ENCODE results near the gene TARDBP. TPM values are rescaled to one million over a fixed set of nuclear protein-coding genes. Genes with fewer than 3 reads are reported as not detected.

Gene TARDBP
- total RNA-seq, 1 donor from 2014 or later = 175 TPM

DNA sequence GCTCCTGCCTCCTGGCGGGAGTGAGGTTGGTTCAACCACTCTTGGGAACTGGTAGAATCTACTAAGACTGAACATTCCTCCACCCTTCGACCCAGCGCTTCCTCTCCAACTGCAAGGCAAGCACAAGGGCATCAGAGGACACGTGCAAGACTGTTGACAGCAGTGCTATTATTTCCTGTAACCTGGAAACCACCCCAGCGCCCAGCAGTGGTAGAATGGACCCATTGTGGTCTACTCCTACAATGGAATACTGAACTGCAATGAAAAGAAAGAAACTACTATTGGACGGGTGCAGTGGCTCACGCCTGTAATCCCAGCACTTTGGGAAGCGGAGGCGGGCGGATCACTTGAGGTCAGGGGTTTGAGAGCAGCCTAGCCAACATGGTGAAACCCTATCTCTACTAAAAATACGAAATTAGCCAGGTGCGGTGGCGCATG lies 33.0 kb upstream of the TARDBP start:
- DNase-seq (ENCODE audit: low spot score in 2 of 2, unreplicated experiment in 2 of 2) = no peak
- Mint-ChIP-seq H3K9me3 (no peaks in the 10 kb centered on the region), H3K4me1 (peaks cover 9% of the 10 kb centered on the region), H3K36me3 (no peaks in the 10 kb centered on the region), H3K4me3 (no peak overlapping the region), H3K27me3 (ENCODE audit: low read depth) (peaks cover 48% of the 10 kb centered on the region), H3K27ac (no peak overlapping the region)
- TF ChIP-seq, protein P1, sequence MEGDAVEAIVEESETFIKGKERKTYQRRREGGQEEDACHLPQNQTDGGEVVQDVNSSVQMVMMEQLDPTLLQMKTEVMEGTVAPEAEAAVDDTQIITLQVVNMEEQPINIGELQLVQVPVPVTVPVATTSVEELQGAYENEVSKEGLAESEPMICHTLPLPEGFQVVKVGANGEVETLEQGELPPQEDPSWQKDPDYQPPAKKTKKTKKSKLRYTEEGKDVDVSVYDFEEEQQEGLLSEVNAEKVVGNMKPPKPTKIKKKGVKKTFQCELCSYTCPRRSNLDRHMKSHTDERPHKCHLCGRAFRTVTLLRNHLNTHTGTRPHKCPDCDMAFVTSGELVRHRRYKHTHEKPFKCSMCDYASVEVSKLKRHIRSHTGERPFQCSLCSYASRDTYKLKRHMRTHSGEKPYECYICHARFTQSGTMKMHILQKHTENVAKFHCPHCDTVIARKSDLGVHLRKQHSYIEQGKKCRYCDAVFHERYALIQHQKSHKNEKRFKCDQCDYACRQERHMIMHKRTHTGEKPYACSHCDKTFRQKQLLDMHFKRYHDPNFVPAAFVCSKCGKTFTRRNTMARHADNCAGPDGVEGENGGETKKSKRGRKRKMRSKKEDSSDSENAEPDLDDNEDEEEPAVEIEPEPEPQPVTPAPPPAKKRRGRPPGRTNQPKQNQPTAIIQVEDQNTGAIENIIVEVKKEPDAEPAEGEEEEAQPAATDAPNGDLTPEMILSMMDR (IDR thresholded peaks at IDR 0.05; ENCODE audit: unreplicated experiment) = no peak

DNA sequence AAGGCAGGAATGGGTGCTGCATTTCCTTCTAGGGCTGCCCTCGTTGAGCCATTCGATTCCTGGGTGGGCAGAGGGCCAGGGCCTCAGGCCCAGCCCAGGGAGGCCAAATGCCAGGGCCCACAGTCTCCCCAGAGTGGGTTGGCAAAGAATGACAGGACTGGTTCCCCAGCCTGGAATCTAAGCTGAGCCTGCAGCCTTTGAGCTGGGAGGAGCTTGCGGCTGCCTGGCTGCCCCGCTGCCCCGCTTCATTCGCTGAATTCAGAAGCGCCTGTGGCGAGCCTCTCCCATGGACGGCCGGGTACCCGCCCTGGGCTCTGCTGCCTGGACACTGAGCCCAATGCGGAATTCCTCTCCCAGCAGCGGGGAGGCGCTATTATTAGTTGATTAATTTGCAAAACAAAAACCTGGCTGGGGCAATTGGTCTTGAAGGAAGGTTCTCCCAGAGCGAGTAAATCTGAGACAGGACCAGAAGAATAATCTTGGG lies 32.3 kb upstream of the TARDBP start:
- peak in 1 of 2 experiments; percentile 59 for DNase-seq (ENCODE audit: low spot score in 2 of 2, unreplicated experiment in 2 of 2)
- Mint-ChIP-seq H3K36me3 (no peaks in the 10 kb centered on the region), H3K4me3 (peak overlapping the region; percentile 22), H3K4me1 (peaks cover 9% of the 10 kb centered on the region), H3K9me3 (no peaks in the 10 kb centered on the region), H3K27ac (no peak overlapping the region), H3K27me3 (ENCODE audit: low read depth) (peaks cover 50% of the 10 kb centered on the region)
- TF ChIP-seq, protein P1 (IDR thresholded peaks at IDR 0.05; ENCODE audit: unreplicated experiment) = no peak

DNA sequence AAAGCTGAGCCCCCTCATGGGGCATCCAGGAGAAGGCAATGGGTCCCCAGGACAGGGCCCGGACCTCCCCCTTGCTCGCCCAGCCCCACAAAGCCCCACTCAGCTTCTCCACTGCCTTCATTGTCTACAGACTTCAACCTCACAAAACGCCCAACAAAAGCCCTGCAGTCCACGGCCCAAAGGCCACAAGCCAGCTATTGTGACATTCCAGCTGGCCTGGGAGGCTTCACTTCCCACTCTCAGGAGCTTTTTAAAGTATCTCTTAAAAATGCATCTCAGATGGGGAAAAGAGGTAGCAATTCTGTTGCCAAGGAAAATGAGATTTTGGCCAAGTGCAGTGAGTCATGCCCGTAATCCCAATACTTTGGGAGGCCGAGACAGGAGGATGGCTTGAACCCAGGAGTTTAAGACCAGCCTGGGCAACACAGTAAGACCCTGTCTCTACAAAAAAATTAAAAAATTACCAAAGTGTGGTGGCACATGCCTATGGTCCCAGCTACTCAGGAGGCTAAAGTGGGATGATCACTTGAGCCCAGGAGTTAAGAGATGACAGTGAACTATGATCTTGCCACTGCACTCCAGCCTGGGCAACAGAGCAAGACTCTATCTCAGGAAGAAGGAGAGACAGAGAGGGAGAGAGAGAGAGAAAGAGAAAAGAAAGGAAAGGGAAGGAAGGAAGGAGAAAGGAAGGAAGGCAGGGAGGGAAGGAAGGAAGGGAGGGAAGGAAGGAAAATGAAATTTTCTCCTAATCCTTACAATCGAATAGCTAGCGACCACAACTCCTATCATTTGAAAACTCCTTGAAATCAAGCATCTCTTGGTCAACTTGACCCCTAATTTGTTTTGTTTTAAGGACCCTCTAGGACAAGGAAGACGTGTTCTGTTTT lies 31.4 kb upstream of the TARDBP start:
- Mint-ChIP-seq H3K9me3 (no peaks in the 10 kb centered on the region), H3K27ac (no peak overlapping the region), H3K27me3 (ENCODE audit: low read depth) (peaks cover 50% of the 10 kb centered on the region), H3K36me3 (no peaks in the 10 kb centered on the region), H3K4me3 (no peak overlapping the region), H3K4me1 (peaks cover 4% of the 10 kb centered on the region)
- TF ChIP-seq, protein P1 (IDR thresholded peaks at IDR 0.05; ENCODE audit: unreplicated experiment) = no peak
- DNase-seq (ENCODE audit: low spot score in 2 of 2, unreplicated experiment in 2 of 2) = no peak

DNA sequence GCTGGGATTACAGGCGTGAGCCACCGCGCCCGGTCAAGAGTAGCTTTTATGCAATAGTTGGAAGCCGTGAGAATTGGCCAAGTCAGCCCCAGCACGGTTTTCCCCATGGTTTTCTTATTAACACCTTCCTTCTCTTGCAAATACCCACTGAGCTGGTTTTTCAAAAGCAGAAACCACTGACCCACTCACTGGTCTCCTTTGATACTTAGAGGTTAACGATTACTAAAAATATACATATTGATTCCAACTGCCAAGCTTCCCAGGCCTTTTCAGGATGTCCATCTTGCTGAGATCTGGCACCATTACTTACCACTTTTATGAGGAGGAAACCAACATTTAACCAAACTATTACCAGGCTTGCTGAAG lies 25.9 kb upstream of the TARDBP start:
- no peaks in the 10 kb centered on the region for H3K9me3 Mint-ChIP-seq
- no peaks in the 10 kb centered on the region for H3K4me1 Mint-ChIP-seq
- peaks cover 32% of the 10 kb centered on the region for H3K27me3 Mint-ChIP-seq (ENCODE audit: low read depth)
- H3K36me3 Mint-ChIP-seq = no peaks in the 10 kb centered on the region
- TF ChIP-seq, protein P1 (IDR thresholded peaks at IDR 0.05; ENCODE audit: unreplicated experiment) = no peak
- no peak overlapping the region for H3K4me3 Mint-ChIP-seq
- DNase-seq (ENCODE audit: low spot score in 2 of 2, unreplicated experiment in 2 of 2) = no peak
- no peak overlapping the region for H3K27ac Mint-ChIP-seq

DNA sequence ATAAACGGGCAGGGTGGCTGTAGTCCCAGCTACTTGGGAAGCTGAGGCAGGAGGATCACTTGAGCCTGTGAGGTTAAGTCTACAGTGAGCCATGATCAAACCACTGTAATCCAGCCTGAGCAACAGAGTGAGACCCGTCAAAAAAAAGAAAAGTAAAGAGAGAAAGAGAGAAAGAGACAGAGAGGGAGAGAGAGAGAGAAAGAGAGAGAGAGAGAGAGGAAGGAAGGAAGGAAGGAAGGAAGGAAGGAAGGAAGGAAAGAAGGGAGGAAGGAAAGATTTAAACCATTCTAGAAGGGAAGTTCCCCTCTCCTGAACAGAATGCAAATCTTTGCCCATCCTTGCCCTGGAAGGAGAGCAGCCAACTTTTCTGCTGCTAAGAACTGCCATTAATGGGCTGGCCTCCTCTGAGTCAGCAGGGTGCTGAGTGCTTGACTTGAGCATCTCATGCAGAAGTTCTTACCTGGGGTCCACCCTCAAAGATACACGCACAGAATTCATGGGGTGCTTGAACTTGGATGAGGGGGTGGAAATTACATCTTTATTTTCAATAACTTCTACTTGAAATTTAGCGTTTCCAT lies 24.5 kb upstream of the TARDBP start:
- Mint-ChIP-seq H3K27me3 (ENCODE audit: low read depth) (peaks cover 25% of the 10 kb centered on the region), H3K4me1 (no peaks in the 10 kb centered on the region), H3K27ac (no peak overlapping the region), H3K9me3 (no peaks in the 10 kb centered on the region), H3K36me3 (no peaks in the 10 kb centered on the region), H3K4me3 (no peak overlapping the region)
- DNase-seq (ENCODE audit: low spot score in 2 of 2, unreplicated experiment in 2 of 2) = no peak
- TF ChIP-seq, protein P1 (IDR thresholded peaks at IDR 0.05; ENCODE audit: unreplicated experiment) = no peak
